ENCODE results near the gene PRELID2.
"Not testable (repeated sequence)": the region's sequence is repeated elsewhere in the genome, so short reads cannot be mapped to it uniquely, and the experiment has no call there.

Gene PRELID2

GRCh38 chr5:145838276-145838675 lies 3.1 kb upstream of the PRELID2 start:
- no peak for DNase-seq

GRCh38 chr5:145836241-145836640 lies 1.1 kb upstream of the PRELID2 start:
- DNase-seq: not testable (repeated sequence)

- no peak for DNase-seq
Observed at GRCh38 chr5:145835848-145836239, 702 bp upstream of the PRELID2 start.

GRCh38 chr5:145834554-145834916 lies 607 bp downstream of the PRELID2 start:
- DNase-seq: no peak

GRCh38 chr5:145833631-145834200 lies 1.4 kb downstream of the PRELID2 start:
- DNase-seq: no peak

GRCh38 chr5:145830594-145830993 lies 4.5 kb downstream of the PRELID2 start:
- DNase-seq: no peak

- no peak for DNase-seq
Observed at GRCh38 chr5:145829708-145830361, 5.3 kb downstream of the PRELID2 start.

GRCh38 chr5:145826895-145827674 lies 8.1 kb downstream of the PRELID2 start:
- no peak for DNase-seq

GRCh38 chr5:145825751-145826180 lies 9.4 kb downstream of the PRELID2 start:
- DNase-seq: peak; percentile 63 to 80

- DNase-seq: no peak
Observed at GRCh38 chr5:145824040-145824439, 11.1 kb downstream of the PRELID2 start.

GRCh38 chr5:145818604-145819003 lies 16.5 kb downstream of the PRELID2 start:
- no peak for DNase-seq

GRCh38 chr5:145812877-145813276 lies 22.3 kb downstream of the PRELID2 start:
- DNase-seq: no peak

GRCh38 chr5:145811834-145812625 lies 23.1 kb downstream of the PRELID2 start:
- peak in 1 of 2 experiments; percentile 8 for DNase-seq

- DNase-seq: no peak
Observed at GRCh38 chr5:145806923-145807322, 28.2 kb downstream of the PRELID2 start.

- no peak for DNase-seq
Observed at GRCh38 chr5:145805819-145806218, 29.3 kb downstream of the PRELID2 start.

- no peak for DNase-seq
Observed at GRCh38 chr5:145804701-145805100, 30.4 kb downstream of the PRELID2 start.

GRCh38 chr5:145803112-145804004 lies 31.8 kb downstream of the PRELID2 start:
- no peak for DNase-seq

GRCh38 chr5:145801195-145801594 lies 33.9 kb downstream of the PRELID2 start:
- no peak for DNase-seq

- no peak for DNase-seq
Observed at GRCh38 chr5:145800181-145800580, 35.0 kb downstream of the PRELID2 start.

GRCh38 chr5:145798503-145798902 lies 36.6 kb downstream of the PRELID2 start:
- not testable (repeated sequence) for DNase-seq

- peak; percentile 37 to 38 for DNase-seq
Observed at GRCh38 chr5:145797336-145797735, 37.8 kb downstream of the PRELID2 start.

GRCh38 chr5:145796318-145796717 lies 38.8 kb downstream of the PRELID2 start:
- DNase-seq: no peak
